ENCODE data around the gene UBASH3A.

DNA sequence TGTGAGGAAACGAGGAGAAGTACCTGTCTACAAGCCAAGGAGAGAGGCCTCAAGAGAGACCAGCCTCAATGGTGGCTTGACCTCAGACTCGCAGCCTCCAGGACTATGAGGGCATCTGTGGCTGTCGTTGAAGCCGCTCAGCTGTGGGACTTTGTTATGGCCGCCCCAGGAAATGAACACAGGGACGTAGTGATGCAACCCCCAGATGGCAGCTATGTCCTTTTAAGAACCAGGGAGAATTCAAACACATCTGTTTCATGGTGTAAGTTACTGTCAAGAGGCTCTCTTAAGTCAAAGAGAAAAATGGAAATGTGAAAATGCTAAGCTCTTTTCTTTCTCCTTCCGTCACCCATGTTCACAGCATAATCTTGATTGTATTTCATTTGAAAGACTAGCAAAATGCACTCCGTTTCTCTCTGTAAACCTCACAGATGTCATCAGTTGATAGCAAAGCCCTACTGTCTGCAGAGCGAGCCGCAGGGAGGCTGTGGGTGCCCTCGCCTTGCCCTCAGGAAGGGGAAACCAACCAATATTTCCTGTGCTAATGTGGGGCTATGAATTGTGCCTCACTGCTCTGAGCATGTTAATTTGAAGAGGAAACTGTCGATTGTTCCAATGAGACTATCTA lies 21.3 kb downstream of the UBASH3A start:
- TF ChIP-seq REST (IDR thresholded peaks at IDR 0.05; ENCODE audit: low read depth, low read length) (no peak), SMC3 (IDR thresholded peaks at IDR 0.05; ENCODE audit: low read depth, low read length) (no peak)
